Left hindlimb (tissue), 1 donor: ENCODE data around the gene SERHL2.
"Not testable (repeated sequence)": the region's sequence is repeated elsewhere in the genome, so short reads cannot be mapped to it uniquely, and the experiment has no call there.

ENCODE experiments used
- DNase-seq: peaks from one replicate; pipeline ENCODE4 v3.0.0-alpha.2; 2018

The SERHL2 gene

DNA sequence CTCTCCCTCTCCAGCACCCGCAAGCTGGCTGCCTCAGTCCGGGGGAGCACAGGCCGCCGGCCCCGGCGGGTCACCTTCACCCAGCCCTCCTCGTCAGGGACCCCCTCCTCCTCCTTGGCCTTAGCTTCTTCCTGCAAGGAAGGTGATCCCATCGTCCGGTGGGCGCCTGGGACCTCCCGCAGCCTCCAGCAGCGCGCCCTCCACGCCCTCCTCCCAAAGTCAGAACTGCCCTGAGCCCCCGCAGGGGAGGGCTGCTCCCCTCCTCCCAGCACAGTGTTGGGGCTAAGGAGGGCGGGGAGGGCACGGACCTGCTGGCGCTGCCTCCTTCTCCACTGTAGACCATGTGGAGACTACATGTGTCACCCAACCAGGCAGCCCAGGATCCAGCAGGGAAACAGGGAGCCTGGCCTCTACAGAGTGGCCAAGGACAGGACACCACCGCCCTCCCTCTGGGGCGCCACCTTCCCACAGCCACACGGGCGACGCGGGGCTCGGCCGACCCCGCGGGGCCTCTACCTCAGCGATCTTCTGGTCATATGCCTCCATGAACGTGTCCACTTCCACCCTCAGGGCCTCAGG is 22.3 kb downstream of the SERHL2 start:
- DNase-seq, result not testable (repeated sequence)

- DNase-seq, result not testable (repeated sequence)
These were observed 23.4 kb downstream of the SERHL2 start for GRCh38 chr22:42577141-42577540.

- no peak for DNase-seq
These were observed 24.0 kb downstream of the SERHL2 start for GRCh38 chr22:42577623-42578240.

DNA sequence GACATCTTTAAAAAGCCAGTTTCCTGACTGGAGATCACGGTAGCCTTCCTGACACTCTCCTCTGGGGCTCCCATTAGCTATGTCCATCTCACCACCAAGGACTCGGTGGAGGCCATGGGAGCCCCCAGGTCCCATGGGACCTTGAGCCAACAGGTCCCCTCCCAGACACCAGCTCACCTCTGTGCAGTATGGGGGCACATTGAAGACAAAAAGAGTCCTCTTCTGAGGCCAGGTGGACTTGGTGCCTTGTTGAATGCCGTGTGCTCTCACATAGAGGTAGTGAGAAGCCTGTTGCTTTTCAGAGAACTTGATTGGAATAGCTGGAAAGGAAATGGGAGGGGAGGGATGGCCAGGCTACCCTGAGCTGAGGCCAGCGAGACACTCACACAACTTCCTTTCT is 26.3 kb downstream of the SERHL2 start:
- DNase-seq, result not testable (repeated sequence)

DNA sequence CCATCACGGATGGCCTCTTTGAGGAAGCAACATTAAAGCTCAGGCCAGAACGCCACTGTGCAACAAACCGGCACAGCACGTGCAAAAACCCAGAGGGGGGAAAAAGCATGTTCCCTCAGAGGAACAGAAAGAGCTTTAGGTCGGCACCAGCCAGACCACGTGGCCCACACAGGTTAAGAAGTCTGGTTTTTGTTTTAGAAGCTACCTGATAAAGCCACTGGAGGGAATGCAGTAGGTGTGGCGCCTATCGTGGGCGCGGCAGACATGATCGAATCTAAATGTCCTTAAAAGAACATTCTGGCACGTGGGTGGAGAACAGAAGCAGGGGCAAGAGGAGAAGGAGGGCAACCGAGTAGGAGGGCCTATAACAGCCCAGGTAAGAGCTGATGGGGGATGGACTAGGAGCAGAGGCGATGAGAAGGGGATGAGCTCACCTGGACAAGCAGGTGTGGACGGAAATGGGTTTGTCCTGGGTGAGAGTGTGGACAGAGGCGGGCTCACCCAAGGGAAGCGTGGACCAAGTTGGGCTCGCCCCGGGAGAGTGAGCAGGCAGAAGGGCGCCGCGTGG is 27.5 kb downstream of the SERHL2 start:
- DNase-seq, result not testable (repeated sequence)

GRCh38 chr22:42581762-42582716 is 28.3 kb downstream of the SERHL2 start:
- peak; percentile 86 for DNase-seq

GRCh38 chr22:42582987-42583386 is 29.2 kb downstream of the SERHL2 start:
- DNase-seq, result no peak

- DNase-seq, result no peak
These were observed 30.7 kb downstream of the SERHL2 start for GRCh38 chr22:42584364-42584940.

DNA sequence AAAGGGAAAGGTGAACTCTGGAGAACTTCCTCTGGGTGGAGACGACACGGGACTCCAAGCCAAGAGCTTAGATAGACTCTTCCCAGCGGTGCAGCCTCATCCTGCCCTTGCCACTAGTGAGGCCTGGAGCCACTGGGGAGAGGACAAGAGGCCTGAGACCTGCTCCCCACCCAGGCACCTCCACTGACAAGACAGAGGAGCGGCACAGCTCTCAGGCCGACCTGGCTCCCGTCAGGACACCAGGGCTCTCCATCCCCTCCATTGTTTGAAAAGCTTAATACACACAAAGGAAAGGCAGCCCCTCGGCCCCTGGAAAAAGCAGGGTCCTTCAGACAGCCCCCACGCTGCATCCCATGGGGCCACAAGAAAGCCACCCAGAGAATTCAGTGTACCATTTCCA is 31.3 kb downstream of the SERHL2 start:
- DNase-seq, result no peak

GRCh38 chr22:42586381-42586780 is 32.6 kb downstream of the SERHL2 start:
- DNase-seq, result no peak

GRCh38 chr22:42587588-42588175 is 33.9 kb downstream of the SERHL2 start:
- DNase-seq, result no peak

DNA sequence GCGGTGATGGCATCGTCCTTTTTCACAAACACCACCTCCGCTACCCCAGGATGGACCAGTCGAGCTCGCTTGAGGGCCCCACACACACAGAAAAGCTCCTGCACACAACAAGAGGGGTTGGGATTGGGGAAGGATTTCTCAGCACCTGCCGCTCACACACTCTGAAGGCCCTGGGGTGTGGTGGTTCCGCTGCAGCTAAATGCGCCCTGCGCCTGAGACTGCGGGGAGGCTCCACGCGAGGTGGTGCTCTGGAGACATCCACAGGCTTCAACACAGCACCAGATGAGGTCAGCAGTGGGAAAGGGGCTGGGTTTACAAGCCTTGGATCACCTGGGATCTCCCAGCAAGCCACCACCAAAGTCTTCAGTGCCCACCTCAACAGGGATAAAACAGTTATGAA is 38.2 kb downstream of the SERHL2 start:
- DNase-seq, result no peak

DNA sequence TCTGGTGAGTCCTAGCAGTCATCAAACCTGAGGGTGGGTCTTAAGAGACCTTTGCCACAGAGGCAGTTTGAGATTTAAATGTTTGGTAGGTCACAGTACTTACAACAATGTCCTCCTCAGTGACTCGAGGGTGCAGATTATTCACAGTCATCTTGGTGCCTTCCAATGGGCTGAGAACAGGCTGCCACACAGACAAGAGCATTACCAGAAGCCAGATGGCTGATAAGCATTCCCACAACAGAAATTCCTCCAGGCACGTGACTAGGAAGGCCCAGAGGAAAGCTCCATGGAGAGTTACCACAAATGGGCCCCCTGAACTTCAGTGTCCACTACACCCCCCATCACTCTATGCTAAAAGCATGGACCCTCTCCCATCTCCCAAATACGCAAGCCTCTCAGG is 41.7 kb downstream of the SERHL2 start:
- DNase-seq, result no peak

GRCh38 chr22:42596336-42596735 is 42.6 kb downstream of the SERHL2 start:
- peak; percentile 78 for DNase-seq

- DNase-seq, result no peak
These were observed 43.2 kb downstream of the SERHL2 start for GRCh38 chr22:42596863-42597530.

DNA sequence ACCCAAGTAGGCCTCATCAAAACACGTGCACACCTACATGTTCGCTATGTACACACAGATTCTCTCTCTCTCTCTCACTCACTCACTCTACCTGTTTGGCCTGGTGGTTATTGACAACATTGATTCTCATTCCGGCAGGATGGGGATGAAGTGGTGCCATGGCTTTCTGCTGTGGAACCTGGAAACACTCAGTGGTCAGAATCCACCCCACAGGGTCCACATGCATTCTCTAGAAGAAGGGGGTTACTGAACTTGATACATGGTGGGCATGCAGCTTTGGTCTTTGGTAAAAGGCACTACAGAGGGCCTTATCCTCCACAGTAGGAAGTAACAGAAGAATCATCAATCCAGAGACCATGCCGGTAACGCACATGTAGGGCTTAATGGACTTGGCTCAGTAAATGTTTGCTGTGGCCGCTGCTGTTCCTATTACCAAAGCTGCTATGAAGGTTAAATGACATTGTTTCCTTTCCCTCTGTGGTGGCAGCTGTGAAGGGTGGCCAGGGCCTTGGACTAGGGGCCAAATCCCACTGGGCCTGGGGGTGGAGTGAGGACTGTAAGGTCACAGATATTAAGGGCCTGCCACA is 48.2 kb downstream of the SERHL2 start:
- DNase-seq, result no peak

- DNase-seq, result no peak
These were observed 48.7 kb downstream of the SERHL2 start for GRCh38 chr22:42602470-42602869.

DNA sequence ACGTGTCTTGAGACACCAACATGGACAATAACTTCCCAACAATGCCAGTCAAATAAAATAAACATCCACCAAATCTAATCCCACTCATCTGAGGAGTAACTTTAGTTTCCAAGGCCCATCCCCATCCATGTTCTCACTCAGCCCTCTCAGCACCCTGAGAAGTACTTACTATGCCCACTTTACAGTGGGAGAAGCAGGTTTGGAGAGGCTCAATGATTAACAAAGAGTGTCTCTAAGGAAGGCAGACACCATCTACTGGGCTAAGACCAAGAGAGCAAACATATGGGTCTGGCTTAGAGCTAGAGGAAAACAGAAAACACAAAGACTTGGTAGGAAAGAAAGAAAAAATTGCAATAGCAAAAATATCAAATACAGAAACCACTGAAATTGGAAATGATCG is 49.7 kb downstream of the SERHL2 start:
- DNase-seq, result no peak

GRCh38 chr22:42604403-42604802 is 50.6 kb downstream of the SERHL2 start:
- no peak for DNase-seq

- not testable (repeated sequence) for DNase-seq
These were observed 53.9 kb downstream of the SERHL2 start for GRCh38 chr22:42607641-42608040.

DNA sequence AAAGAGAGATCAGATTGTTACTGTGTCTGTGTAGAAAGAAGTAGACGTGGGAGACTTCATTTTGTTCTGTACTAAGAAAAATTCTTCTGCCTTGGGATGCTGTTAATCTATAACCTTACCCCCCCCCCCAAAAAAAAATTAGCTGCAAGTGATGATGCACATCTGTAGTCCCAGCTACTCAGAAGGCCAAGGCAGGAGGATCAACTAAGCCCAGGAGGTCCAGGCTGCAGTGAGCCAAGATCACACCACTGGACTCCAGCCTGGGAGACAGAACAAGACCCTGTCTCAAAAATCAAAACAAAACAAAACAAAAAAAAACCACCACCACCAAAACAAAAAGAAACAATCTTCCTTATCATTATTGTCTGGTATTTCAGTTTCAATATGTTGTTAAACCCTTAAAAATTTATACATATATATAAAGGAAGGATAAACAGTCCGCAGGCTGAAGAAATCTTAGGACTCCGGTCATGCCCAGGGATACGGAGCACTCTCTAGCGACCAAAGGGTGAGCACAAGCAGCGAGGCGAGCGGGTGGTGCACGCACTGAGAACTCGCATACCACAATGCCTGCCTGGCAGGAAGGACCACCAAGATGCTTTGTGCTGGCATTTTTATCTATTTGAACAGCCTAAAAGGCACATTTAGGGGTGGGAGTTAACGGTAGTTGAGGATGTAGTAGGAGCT is 54.5 kb downstream of the SERHL2 start:
- DNase-seq, result no peak
